HepG2 (cell line): ENCODE data around the gene TGIF1. TPM values are rescaled to one million over a fixed set of nuclear protein-coding genes. Genes with fewer than 3 reads are reported as not detected.

Experiments used
- MEF2D ChIP-seq: sonication (generic); formaldehyde crosslinking; IDR thresholded peaks from 2 replicates; pipeline ENCODE4 v1.5.1; 2020; ENCODE audit warnings: mild to moderate bottlenecking, missing genetic modification reagents
- MYC ChIP-seq: sonication (generic); formaldehyde crosslinking; IDR thresholded peaks from 2 replicates; pipeline ENCODE4 v1.9.0; 2021; ENCODE audit warnings: missing genetic modification reagents, borderline replicate concordance
- PHF8 ChIP-seq: sonication (generic); formaldehyde crosslinking; IDR thresholded peaks from 2 replicates; pipeline ENCODE4 v1.5.0; 2020; ENCODE audit warnings: missing genetic modification reagents
- PREB ChIP-seq: sonication (generic); formaldehyde crosslinking; IDR thresholded peaks from 2 replicates; pipeline ENCODE4 v1.4.0; 2020; ENCODE audit warnings: missing genetic modification reagents
- RBM39 ChIP-seq: fragments of 200-400 bp; formaldehyde crosslinking; IDR thresholded peaks from one replicate; pipeline ENCODE4 v1.6.1; 2018; ENCODE audit warnings: antibody characterized with exemption, mild to moderate bottlenecking, low read depth, low read length; ENCODE audit not compliant: poor library complexity, severe bottlenecking
- TFAP4 ChIP-seq: sonication (generic); IDR thresholded peaks from 2 replicates; pipeline ENCODE4 v1.6.1; 2016; ENCODE audit warnings: low read depth, borderline replicate concordance
- U2AF1 ChIP-seq: fragments of 200-400 bp; formaldehyde crosslinking; optimal IDR thresholded peaks from 2 replicates; pipeline ENCODE3; 2017; ENCODE audit warnings: mild to moderate bottlenecking, low read depth, low read length
- ZGPAT ChIP-seq: IDR thresholded peaks from 2 replicates; pipeline ENCODE4 v1.6.1; 2016; ENCODE audit warnings: mild to moderate bottlenecking
- ZNF367 ChIP-seq: sonication (generic); formaldehyde crosslinking; IDR thresholded peaks from 2 replicates; pipeline ENCODE4 v1.4.0; 2020; ENCODE audit warnings: missing genetic modification reagents, borderline replicate concordance
- ZNF446 ChIP-seq: sonication (generic); formaldehyde crosslinking; IDR thresholded peaks from 2 replicates; pipeline ENCODE4 v1.5.0; 2020; ENCODE audit warnings: mild to moderate bottlenecking, missing genetic modification reagents
- ZNF451 ChIP-seq: sonication (generic); formaldehyde crosslinking; IDR thresholded peaks from 2 replicates; pipeline ENCODE4 v1.5.0; 2020; ENCODE audit warnings: mild to moderate bottlenecking, missing genetic modification reagents
- ZNF574 ChIP-seq: sonication (generic); formaldehyde crosslinking; IDR thresholded peaks from 2 replicates; pipeline ENCODE4 v1.4.0; 2020; ENCODE audit warnings: missing genetic modification reagents
- ZNF687 ChIP-seq: sonication (generic); formaldehyde crosslinking; IDR thresholded peaks from 2 replicates; pipeline ENCODE4 v1.5.1; 2020; ENCODE audit warnings: mild to moderate bottlenecking, missing genetic modification reagents, moderate library complexity
- polyA plus RNA-seq, 8 experiments: library from polyadenylated mRNA; depleted of rRNA in 3 of 8; stranded (reverse) in 7 of 8; unstranded in 1 of 8; fragments of >200 nt; fragmentation: Illumina TruSeq in 4 of 8; extraction: Trizol in 4 of 8; gene quantifications; 2 replicates each; pipeline versions ENCODE4 v1.2.1 to v1.2.3, GENCODE V29; 2011 to 2016; ENCODE audit warnings: low read depth in 4 of 8, missing spikeins in 1 of 8, mixed read lengths in 1 of 8; ENCODE audit not compliant: insufficient read depth in 1 of 8
- total RNA-seq, 5 experiments: library from RNA; depleted of rRNA; stranded (reverse); fragments of >200 nt; fragmentation: Illumina TruSeq; extraction: Trizol; gene quantifications; 2 replicates each; pipeline ENCODE4 v1.2.3, GENCODE V29; 2016; ENCODE audit warnings: low read depth in 1 of 5

Gene TGIF1
- total and polyA plus RNA-seq, 2 of the 13 experiments (the other 11 are each of a cell fraction or from before 2014, with no cell fraction given) = 50.0 to 76.1 TPM

- TF ChIP-seq PREB (CRISPR knock-in tag) (no peak), MYC (CRISPR knock-in tag) (peak; percentile 59; the same call in 1 of the 2 replicates), RBM39 (peak; percentile 14), ZGPAT (peak; percentile 57; the same call in 1 of the 2 replicates), PHF8 (CRISPR knock-in tag) (0 out of 2 replicates have a peak, but pooled peaks have one; percentile 3), TFAP4 (peak; percentile 22; the same call in 1 of the 2 replicates), ZNF367 (0 out of 2 replicates have a peak, but pooled peaks have one; percentile 71), MEF2D (CRISPR knock-in tag) (peak; percentile 44; the same call in 1 of the 2 replicates), ZNF687 (peak; percentile 68), ZNF574 (peak; percentile 44; the same call in 1 of the 2 replicates), ZNF446 (CRISPR knock-in tag) (0 out of 2 replicates have a peak, but pooled peaks have one; percentile 23), ZNF451 (CRISPR knock-in tag) (peak; percentile 25; the same call in 1 of the 2 replicates), U2AF1 (no peak)
Observed at GRCh38 chr18:3448838-3449511, 997 bp upstream of the TGIF1 start (continued).
